Measurements from ENCODE around the gene KRTDAP. TPM values are rescaled to one million over a fixed set of nuclear protein-coding genes. Genes with fewer than 3 reads are reported as not detected.

The KRTDAP gene
- total and polyA plus RNA-seq, 9 of the 15 experiments (the other 6 are each of a cell fraction or from before 2014, with no cell fraction given): not detected

DNA sequence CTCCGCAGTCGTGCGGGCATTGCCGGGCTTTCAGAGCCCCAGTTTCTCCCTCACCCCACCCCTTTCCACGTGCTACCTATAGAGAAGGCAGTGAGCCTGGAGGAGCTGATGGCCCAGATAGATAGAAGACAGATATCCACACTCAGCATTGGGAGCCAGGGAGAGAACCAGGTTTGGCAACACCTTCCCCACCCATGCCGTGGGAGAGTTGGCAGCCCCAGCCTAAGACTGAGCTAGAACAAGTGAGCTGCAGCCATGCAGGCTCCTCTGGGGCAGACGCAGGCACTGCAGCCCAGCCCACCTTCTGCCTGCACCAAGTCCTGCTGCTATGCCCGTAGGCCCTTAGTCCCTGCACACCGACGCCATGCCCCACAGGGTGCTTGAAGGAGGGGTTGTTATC is 10.3 kb upstream of the KRTDAP start:
- no peaks in the 10 kb centered on the region for H3K9me1 ChIP-seq (ENCODE audit: control insufficient read depth, insufficient read depth, low read length)
- intact Hi-C loops (cut with micrococcal nuclease) (no loop called here), in situ Hi-C loops (cut with MboI) (no loop called here)
- ChIA-PET CTCF (ENCODE audit: low intra/inter-chr PET ratio) (no interaction called here), POLR2A (no interaction called here)
- ATAC-seq (no peak), DNase-seq (ENCODE audit: extremely low read depth in 1 of 4, low spot score in 3 of 4) (no peak), FAIRE-seq (no peak)
- H4K20me1 ChIP-seq (replicated peaks; ENCODE audit: control insufficient read depth, insufficient read depth, low read length): 0 out of 2 replicates have a peak, but pooled peaks cover 12% of the 10 kb centered on the region
- H2AFZ ChIP-seq (ENCODE audit: low read depth, low read length): no peak overlapping the region
- H3K27me3 ChIP-seq (ENCODE audit: control insufficient read depth in 2 of 2, insufficient read depth in 2 of 2, low read length in 2 of 2): peaks cover 28 to 80% of the 10 kb centered on the region in 2 experiments
- no peak overlapping the region for H3K9ac ChIP-seq (ENCODE audit: insufficient read depth in 1 of 2, low read depth in 2 of 2, low read length in 2 of 2)
- 29% methylated on average over 10 of the region's 10 CpGs for WGBS (ENCODE audit: insufficient coverage, low coverage, missing lambda C conversion rate)
- no peaks in the 10 kb centered on the region for H3K9me3 ChIP-seq (replicated peaks; ENCODE audit: control insufficient read depth, insufficient read depth, low read depth, low read length)
- BruUV-seq (replicated peaks): no TSS peak
- peaks cover 7 to 25% of the 10 kb centered on the region in 2 experiments; a peak in 4 of 5 replicates for H3K4me1 ChIP-seq (replicated peaks in 1 of 2; ENCODE audit: control insufficient read depth in 2 of 2, insufficient read depth in 2 of 2, low read length in 2 of 2)
- H3K79me2 ChIP-seq (ENCODE audit: control insufficient read depth, insufficient read depth, low read length): no peaks in the 10 kb centered on the region
- no peak overlapping the region for H3K4me3 ChIP-seq
- no peak overlapping the region for H3K4me2 ChIP-seq (ENCODE audit: insufficient read depth, low read length)
- no peak overlapping the region for H3K27ac ChIP-seq (ENCODE audit: extremely low read depth, low read depth, low read length)
- no peaks in the 10 kb centered on the region for H3K36me3 ChIP-seq (ENCODE audit: control insufficient read depth, insufficient read depth, low read length)
- TF ChIP-seq KLF13 (tag; IDR thresholded peaks at IDR 0.05; ENCODE audit: borderline replicate concordance, low read depth) (no peak), TARDBP (IDR thresholded peaks at IDR 0.05) (no peak), GATA2 (CRISPR knock-in tag; IDR thresholded peaks at IDR 0.05) (no peak), CHD7 (IDR thresholded peaks at IDR 0.05; ENCODE audit: low read depth, low read length) (no peak), ZNF668 (CRISPR knock-in tag; IDR thresholded peaks at IDR 0.05) (no peak), ZNF444 (CRISPR knock-in tag; IDR thresholded peaks at IDR 0.05) (no peak), POLR2A (conservative IDR thresholded peaks at IDR 0.05) (no peak), STAT5B (CRISPR knock-in tag; IDR thresholded peaks at IDR 0.05) (no peak), ZNF584 (CRISPR knock-in tag; IDR thresholded peaks at IDR 0.05; ENCODE audit: low read depth) (no peak), XRCC5 (IDR thresholded peaks at IDR 0.05; ENCODE audit: low read depth, low read length) (no peak)

Measured in K562 (cell line).